ENCODE results near the gene RIMBP2. TPM values are rescaled to one million over a fixed set of nuclear protein-coding genes. Genes with fewer than 3 reads are reported as not detected.

RIMBP2 gene
- total RNA-seq, 4 donors from 2014 or later, result not detected

GRCh38 chr12:130463818-130464670, 252.1 kb downstream of the RIMBP2 start:
- TF ChIP-seq, protein P1, sequence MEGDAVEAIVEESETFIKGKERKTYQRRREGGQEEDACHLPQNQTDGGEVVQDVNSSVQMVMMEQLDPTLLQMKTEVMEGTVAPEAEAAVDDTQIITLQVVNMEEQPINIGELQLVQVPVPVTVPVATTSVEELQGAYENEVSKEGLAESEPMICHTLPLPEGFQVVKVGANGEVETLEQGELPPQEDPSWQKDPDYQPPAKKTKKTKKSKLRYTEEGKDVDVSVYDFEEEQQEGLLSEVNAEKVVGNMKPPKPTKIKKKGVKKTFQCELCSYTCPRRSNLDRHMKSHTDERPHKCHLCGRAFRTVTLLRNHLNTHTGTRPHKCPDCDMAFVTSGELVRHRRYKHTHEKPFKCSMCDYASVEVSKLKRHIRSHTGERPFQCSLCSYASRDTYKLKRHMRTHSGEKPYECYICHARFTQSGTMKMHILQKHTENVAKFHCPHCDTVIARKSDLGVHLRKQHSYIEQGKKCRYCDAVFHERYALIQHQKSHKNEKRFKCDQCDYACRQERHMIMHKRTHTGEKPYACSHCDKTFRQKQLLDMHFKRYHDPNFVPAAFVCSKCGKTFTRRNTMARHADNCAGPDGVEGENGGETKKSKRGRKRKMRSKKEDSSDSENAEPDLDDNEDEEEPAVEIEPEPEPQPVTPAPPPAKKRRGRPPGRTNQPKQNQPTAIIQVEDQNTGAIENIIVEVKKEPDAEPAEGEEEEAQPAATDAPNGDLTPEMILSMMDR (IDR thresholded peaks at IDR 0.05; ENCODE audit: low read depth), result no peak

GRCh38 chr12:130463275-130463658, 252.8 kb downstream of the RIMBP2 start:
- TF ChIP-seq, protein P1 (IDR thresholded peaks at IDR 0.05; ENCODE audit: low read depth), result no peak

DNA sequence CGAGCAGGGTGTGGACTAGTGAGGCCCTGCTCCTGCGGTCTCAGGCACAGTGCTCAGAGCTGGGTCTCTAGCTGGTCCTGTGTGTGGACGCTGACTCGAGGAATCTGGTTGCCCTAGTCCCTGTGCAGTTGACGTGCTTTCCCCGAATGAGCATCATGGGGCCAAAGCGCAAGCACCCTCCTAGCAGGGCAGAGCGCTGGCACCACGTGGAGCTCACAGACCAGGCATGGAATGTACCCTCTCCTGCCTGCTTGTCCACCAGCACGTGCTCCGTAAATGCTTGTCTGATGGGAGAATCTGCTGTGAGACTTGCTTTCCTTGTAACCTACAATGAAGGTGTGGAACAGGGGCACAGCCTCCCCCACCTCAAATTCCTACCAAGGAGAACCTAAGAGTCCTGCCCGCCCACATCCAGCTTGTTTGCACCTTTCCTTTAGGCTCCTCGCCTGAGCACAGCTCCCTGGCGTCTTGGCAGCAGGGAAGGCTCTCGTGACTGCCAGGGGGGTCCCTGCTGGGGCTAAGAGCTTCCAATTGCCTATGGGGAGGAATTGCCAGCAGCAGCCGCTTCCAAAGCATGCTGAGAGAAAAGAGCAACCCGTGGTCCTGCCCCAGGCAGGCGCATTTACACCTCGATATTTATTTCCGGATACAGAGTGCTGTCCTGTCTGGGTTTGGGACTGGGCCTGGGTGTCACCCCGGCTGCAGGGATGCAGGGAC, 253.4 kb downstream of the RIMBP2 start:
- TF ChIP-seq, protein P1 (IDR thresholded peaks at IDR 0.05; ENCODE audit: low read depth), result no peak

- TF ChIP-seq, protein P1 (IDR thresholded peaks at IDR 0.05; ENCODE audit: low read depth), result no peak
Measured at GRCh38 chr12:130461839-130462557, 254.1 kb downstream of the RIMBP2 start.

- TF ChIP-seq, protein P1 (IDR thresholded peaks at IDR 0.05; ENCODE audit: low read depth), result no peak
Measured at GRCh38 chr12:130461447-130461815, 254.7 kb downstream of the RIMBP2 start.

DNA sequence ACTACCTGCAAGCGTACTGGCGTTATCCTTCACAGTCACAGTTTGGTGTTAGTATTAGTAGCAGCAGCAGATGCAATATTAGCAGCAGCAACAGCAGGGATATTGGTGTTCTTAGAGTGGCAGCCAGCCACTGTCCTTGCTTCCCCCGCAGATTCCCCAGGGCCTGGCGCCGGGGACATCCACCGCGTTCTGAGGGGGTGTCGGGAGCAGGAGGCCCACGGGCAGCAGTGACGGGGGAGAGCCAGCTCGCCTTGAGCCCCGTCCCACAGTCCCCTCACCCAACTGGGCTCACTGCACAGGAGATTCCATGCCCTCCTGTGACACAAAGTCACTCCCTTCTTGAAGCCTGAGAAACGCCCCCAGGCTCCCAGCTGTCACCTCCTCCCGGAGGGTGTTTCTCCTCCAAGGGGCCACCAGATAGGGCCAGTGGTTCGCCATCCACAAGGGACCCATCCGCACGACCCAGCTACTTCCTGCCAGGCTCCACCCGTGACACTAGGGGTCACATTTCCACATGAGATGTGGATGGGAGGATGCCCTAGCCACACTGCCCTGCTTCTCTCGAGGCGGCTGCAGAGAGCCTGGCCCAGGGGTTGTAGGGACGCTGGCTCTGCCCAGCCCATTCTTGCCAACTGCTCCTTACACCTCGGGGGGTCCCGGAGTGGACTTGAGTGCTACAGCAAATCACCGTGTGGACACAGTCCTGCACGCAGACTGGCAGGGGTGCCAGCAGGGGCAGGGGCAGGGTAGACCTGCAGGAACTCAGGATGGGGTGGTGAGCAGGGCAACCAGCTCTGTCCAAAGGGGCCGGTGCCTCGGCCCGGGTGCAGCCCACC, 255.3 kb downstream of the RIMBP2 start:
- TF ChIP-seq, protein P1 (IDR thresholded peaks at IDR 0.05; ENCODE audit: low read depth), result no peak
